Right cardiac atrium (tissue), 5 donors: ENCODE measurements around the gene ASB5. TPM values are rescaled to one million over a fixed set of nuclear protein-coding genes. Genes with fewer than 3 reads are reported as not detected.

Experiments
- ATAC-seq, 2 donors: fragments of 200-7000 bp; cut with Tn5 transposase; one replicate each; pipeline versions ENCODE4 v1.8.0 to v1.9.1; 2020; ENCODE audit warnings: moderate library complexity in 2 of 2, mild to moderate bottlenecking in 1 of 2
- DNase-seq, 3 donors: peaks; one replicate each; pipeline ENCODE4 v3.0.0-alpha.2; 2020
- H3K27ac ChIP-seq: one replicate; pipeline ENCODE4 v1.5.1; 2013; ENCODE audit warnings: mild to moderate bottlenecking, low read length, control low read depth, moderate library complexity
- H3K27me3 ChIP-seq: one replicate; pipeline ENCODE4 v1.6.1; 2013; ENCODE audit not compliant: control insufficient read depth, insufficient read depth
- H3K4me1 ChIP-seq: one replicate; pipeline ENCODE4 v1.6.1; 2013; ENCODE audit warnings: low read length; ENCODE audit not compliant: control insufficient read depth, insufficient read depth
- H3K4me3 ChIP-seq: one replicate; pipeline ENCODE4 v1.5.1; 2013; ENCODE audit warnings: low read length, control low read depth
- H3K9me3 ChIP-seq: one replicate; pipeline ENCODE4 v1.6.1; 2013; ENCODE audit warnings: low read length; ENCODE audit not compliant: control insufficient read depth
- WGBS: extraction: QIAGEN DNeasy Blood & Tissue Kit; methylation state at CpG from one replicate; pipeline ENCODE4 v1.1.7; 2013; 5-methylcytosine and 5-hydroxymethylcytosine counted together
- intact Hi-C, 4 donors: fragments of 100-400 bp; cut with DNase I; formaldehyde crosslinking; loops; one replicate each; pipeline versions ENCODE4 v1.11.0 to v1.14.0; 2022 to 2023
- long read RNA-seq, 4 donors: library from polyadenylated mRNA; unstranded; transcript quantifications; one replicate each; pipeline ENCODE4 v2.0.0, GENCODE V29; 2020 to 2021
- polyA plus RNA-seq: library from polyadenylated mRNA; stranded (reverse); fragments of 200-250 nt; gene quantifications from one replicate; pipeline ENCODE4 v1.2.3, GENCODE V29; 2013
- total RNA-seq, 4 donors: library from RNA; stranded (reverse); fragmentation: NEBNext Ultra II Directional; extraction: Animal tissue kit (Norgen Biotek cat#: 25700); gene quantifications; one replicate each; pipeline ENCODE4 v1.2.1, GENCODE V29; 2021
- donor health status: healthy with polysubstance abuse.
- donor health status: DM: no; HTN: yes; CAD: no.
- donor health status: DM: no; HTN: no; CAD: no.
- donor health status: DM: no; HTN: yes; CAD: no; lungs with severe emphysema.
- donor health status: DM: yes; HTN: yes; CAD: no.

The ASB5 gene
- total RNA-seq (1 to 10 TPM; 3.2 to 5.1 (median 4.4) TPM), polyA plus RNA-seq (1.4 TPM)
- long read RNA-seq, donor 1, partial matches to known transcripts: 0 of 1 reads
- long read RNA-seq, donor 1, other reads (novel, unspliced or antisense): 1 of 1 reads
- long read RNA-seq, donor 2, partial matches to known transcripts: 0 of 2 reads
- long read RNA-seq, donor 2, other reads (novel, unspliced or antisense): 2 of 2 reads
- long read RNA-seq, donor 3, partial matches to known transcripts: 1 of 4 reads
- long read RNA-seq, donor 3, other reads (novel, unspliced or antisense): 3 of 4 reads
- long read RNA-seq, donor 4, partial matches to known transcripts: 0 of 2 reads
- long read RNA-seq, donor 4, other reads (novel, unspliced or antisense): 2 of 2 reads

DNA sequence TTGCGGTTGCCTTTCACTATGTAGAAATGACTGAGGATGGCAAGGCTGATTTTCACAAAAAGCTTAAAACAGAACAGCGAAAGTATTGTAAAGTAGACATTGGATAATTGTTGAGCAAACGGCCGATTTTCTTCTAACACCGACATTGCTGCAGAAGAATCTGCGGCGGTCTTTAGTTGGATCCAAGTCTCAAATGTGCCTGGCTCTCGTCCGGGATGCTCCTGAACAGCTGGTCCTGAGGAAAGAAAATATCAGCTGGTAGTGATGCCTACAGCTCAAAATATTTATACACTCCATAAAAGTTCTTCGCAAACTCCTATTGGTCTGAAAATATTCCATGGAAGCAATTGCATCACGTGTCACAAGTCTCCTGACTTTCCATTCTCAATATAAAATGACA is at the start of gene ASB5:
Gene ASB5 (minus strand): TSS at position 260 of the 400 bp plus-strand sequence. CDS start 114 bp downstream, at position 146.
- Histone ChIP-seq H3K27ac (no peak within 1 kb of the TSS), H3K9me3 (no peaks in the 10 kb centered on the region), H3K4me3 (no peak within 1 kb of the TSS), H3K27me3 (no peaks in the 10 kb centered on the region), H3K4me1 (no peaks in the 10 kb centered on the region)
- ATAC-seq (no peak), DNase-seq (no peak)
- intact Hi-C loops: no loop called here
- 93% methylated on average over 11 of the region's 11 CpGs for WGBS

GRCh38 chr4:176313596-176314336 is 44.7 kb upstream of the ASB5 start:
- Histone ChIP-seq H3K27me3 (no peaks in the 10 kb centered on the region), H3K4me3 (no peak overlapping the region), H3K27ac (no peak overlapping the region), H3K4me1 (no peaks in the 10 kb centered on the region), H3K9me3 (no peaks in the 10 kb centered on the region)
- WGBS: 77% methylated on average over 7 of the region's 7 CpGs
- ATAC-seq: no peak
- DNase-seq: no peak
- intact Hi-C loops: loop anchor here in 1 of 4 donors (10.0 kb wide), 1 partner anchor 119 kb away; the partner anchor contains the start of gene SPATA4

DNA sequence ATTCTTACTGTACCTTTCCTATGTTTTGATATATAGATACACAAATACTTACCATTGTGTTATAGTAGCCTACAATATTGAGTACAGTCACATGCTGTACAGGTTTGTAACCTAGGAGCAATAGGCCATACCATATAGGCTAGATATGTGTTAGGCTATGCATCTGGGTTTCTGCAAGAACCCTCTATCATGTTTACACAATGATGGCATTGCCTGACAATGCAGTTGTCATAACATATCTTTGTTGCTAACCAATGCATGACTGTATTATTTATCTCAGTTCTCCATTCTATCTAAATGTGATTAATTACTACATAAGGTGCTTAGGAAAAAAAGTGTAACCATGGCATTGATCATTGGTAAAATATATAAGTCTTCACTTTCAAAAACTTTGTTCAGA is 40.8 kb upstream of the ASB5 start:
- no peak for ATAC-seq
- intact Hi-C loops: loop anchor here in 1 of 4 donors (10.0 kb wide), 1 partner anchor 115 kb away; the partner anchor contains the start of gene SPATA4
- no peak overlapping the region for H3K27ac ChIP-seq

GRCh38 chr4:176309046-176309445 is 40.0 kb upstream of the ASB5 start:
- no peak overlapping the region for H3K4me3 ChIP-seq
- ATAC-seq: no peak
- WGBS: 91% methylated on average over 2 of the region's 2 CpGs
- no peaks in the 10 kb centered on the region for H3K4me1 ChIP-seq
- H3K27me3 ChIP-seq: no peaks in the 10 kb centered on the region
- H3K9me3 ChIP-seq: no peaks in the 10 kb centered on the region
- no peak overlapping the region for H3K27ac ChIP-seq
- no peak for DNase-seq
- intact Hi-C loops: no loop called here

More for the DNA sequence above, 40.8 kb upstream of the ASB5 start:
- Histone ChIP-seq H3K4me3 (no peak overlapping the region), H3K27me3 (no peaks in the 10 kb centered on the region), H3K4me1 (no peaks in the 10 kb centered on the region), H3K9me3 (no peaks in the 10 kb centered on the region)
- DNase-seq: no peak

DNA sequence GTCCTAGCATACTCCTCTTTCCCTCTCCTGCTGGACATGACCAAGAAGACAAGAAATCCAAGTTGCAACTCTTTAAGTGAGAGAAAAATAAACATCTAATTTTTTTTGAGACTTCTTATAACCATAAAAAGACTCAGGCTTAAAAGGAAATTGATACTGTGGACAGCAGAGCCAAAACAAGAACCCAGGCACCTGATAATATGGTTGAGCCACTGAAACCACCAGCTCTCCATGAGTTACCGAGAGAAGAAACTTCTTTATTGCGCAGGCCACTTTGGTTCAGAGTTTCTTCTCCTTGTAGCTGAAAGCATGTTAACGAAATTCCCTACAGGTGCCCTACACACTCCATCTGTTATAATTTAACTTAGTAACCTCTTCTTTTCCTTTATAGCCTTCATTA is 39.4 kb upstream of the ASB5 start:
- Histone ChIP-seq H3K27ac (no peak overlapping the region), H3K4me1 (no peaks in the 10 kb centered on the region), H3K27me3 (no peaks in the 10 kb centered on the region), H3K4me3 (no peak overlapping the region), H3K9me3 (no peaks in the 10 kb centered on the region)
- WGBS: 91% methylated on average over 3 of the region's 3 CpGs
- no peak for DNase-seq
- intact Hi-C loops: no loop called here
- no peak for ATAC-seq

DNA sequence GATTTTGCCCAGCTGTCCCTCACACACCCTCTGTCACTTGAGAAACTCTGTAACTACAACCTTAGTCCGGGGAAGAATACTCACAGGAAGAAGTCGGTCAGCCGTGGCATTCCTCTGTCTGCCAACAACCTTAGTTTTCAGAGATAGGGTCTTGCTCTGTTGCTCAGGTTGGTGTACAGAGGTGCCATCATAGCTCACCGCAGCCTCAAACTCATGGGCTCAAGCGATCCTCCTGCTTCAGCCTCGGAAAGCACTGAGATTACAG is 38.6 kb upstream of the ASB5 start:
- Histone ChIP-seq H3K4me1 (no peaks in the 10 kb centered on the region), H3K9me3 (no peaks in the 10 kb centered on the region), H3K27ac (no peak overlapping the region), H3K27me3 (no peaks in the 10 kb centered on the region), H3K4me3 (no peak overlapping the region)
- DNase-seq (no peak), ATAC-seq (no peak)
- WGBS: 84% methylated on average over 6 of the region's 6 CpGs
- intact Hi-C loops: no loop called here

DNA sequence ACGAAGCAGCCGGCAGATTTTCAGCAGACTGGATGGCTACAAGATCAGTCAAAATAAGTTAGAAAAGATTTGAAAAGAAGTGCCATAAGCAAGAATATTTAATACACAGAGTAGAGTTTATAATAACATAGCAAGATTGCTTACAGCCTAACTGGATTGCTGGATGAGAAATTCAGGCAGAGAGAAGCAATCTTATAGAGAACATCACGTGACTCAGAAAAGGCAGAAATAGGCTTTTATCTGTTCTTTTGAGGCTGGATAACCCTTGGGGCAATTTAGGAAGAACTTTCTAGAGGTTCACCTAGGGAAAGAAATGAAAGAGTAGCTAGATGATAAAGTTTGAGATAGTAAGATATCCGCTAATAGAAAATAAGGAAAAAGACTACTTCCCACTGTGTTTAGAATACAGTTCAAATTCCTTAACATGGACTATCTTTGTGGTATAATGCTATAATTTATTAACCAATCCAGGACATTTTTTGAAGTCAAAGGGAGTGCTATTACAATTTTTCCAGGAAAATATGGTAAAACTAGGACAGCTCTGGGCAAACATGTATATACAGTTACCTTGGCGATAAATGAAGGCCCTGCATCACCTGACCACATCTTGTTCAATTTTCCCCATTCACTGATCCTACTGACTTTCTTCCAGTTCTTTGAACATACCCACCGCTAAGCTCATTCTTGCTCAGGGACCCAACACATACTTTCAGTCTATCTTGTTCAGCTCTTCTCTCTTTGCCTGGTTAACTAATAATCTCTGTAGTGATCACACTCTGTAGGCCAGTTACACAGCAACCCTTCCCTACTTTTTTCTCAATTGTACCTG is 38.0 kb upstream of the ASB5 start:
- ATAC-seq (no peak), DNase-seq (no peak)
- no peaks in the 10 kb centered on the region for H3K27me3 ChIP-seq
- H3K4me1 ChIP-seq: no peaks in the 10 kb centered on the region
- intact Hi-C loops: no loop called here
- no peak overlapping the region for H3K4me3 ChIP-seq
- 90% methylated on average over 6 of the region's 6 CpGs for WGBS
- H3K27ac ChIP-seq: no peak overlapping the region
- no peaks in the 10 kb centered on the region for H3K9me3 ChIP-seq

GRCh38 chr4:176303938-176304337 is 34.9 kb upstream of the ASB5 start:
- no peak overlapping the region for H3K4me3 ChIP-seq
- no peaks in the 10 kb centered on the region for H3K9me3 ChIP-seq
- DNase-seq (no peak), ATAC-seq (no peak)
- no peaks in the 10 kb centered on the region for H3K27me3 ChIP-seq
- intact Hi-C loops: no loop called here
- WGBS: 22% methylated on average over 1 of the region's 1 CpG
- no peaks in the 10 kb centered on the region for H3K4me1 ChIP-seq
- no peak overlapping the region for H3K27ac ChIP-seq

DNA sequence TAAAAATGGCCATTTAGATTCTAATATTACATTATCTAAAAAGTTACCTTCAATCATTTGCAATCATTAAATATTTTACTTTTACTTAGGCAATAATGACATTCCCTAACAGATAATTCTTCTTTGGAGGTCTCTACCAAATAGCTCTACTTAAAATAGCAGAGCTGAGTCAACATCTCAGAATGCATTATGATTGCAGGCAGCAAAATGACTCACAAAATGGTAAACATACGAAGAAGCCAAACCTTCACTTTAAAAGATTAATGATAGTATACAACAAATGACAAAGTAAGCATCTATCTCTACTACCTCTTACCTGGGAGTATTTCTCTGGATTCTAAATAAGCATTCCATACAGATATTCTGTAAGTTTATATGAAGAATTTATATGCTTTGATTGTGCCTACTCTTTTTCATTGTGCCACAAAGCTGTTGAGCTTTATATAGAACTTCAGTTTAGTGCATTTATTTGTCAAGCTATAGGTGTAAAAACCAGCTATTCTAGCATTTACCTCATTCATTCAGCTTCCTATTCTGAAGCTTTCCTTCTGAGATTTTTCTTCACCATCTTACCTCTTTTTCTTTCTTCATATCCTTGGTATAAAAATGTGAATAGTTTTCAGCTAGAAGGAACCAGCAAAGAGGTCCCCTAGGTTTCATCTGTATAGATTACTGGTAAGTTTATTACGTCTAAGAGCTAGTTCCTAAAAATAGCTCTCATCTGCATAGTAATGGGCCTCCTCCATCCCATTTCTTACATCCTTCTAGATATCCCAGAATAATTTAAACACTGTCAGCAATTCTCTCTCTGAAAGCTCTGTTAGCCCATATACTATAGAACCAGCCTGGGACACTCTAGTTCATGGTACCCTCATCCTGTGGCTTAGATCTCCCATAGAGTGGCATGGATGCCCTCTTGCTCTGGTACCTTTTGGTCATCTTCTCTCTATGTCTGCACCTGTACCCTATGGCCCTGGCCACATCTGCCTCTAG is 33.6 kb upstream of the ASB5 start:
- H3K27ac ChIP-seq: no peak overlapping the region
- no peak overlapping the region for H3K4me3 ChIP-seq
- DNase-seq (no peak), ATAC-seq (no peak)
- no peaks in the 10 kb centered on the region for H3K9me3 ChIP-seq
- 48% methylated on average over 2 of the region's 2 CpGs for WGBS
- no peaks in the 10 kb centered on the region for H3K27me3 ChIP-seq
- no peaks in the 10 kb centered on the region for H3K4me1 ChIP-seq
- intact Hi-C loops: no loop called here

DNA sequence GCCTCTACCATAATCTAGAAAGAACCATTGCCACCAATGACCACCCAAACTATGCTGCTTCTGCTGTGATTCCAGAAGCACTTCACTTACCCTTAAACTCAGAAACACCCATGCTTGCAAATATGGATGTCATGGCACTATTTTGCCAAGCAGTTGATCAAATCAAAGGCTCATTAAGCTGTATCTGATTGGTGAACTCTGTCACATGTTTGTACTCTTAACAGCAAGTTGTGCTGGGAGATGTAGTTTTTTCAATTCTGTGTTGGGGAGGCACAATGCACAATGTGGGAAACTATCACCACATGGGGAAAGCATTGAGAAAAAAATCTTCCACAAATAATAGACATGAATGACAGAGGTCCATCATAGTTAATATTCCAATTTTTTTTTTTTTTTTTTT is 31.5 kb upstream of the ASB5 start:
- H3K4me1 ChIP-seq: no peaks in the 10 kb centered on the region
- no peak overlapping the region for H3K27ac ChIP-seq
- H3K27me3 ChIP-seq: no peaks in the 10 kb centered on the region
- DNase-seq (no peak), ATAC-seq (no peak)
- no peaks in the 10 kb centered on the region for H3K9me3 ChIP-seq
- intact Hi-C loops: no loop called here
- no peak overlapping the region for H3K4me3 ChIP-seq
